OCI-LY7 (cell line): ENCODE results near the gene C1orf198.

Experiments used
- EZH2phosphoT487 ChIP-seq: fragments of 200-600 bp; sonication (generic); IDR thresholded peaks from 2 replicates; pipeline ENCODE4 v1.6.1; 2018; ENCODE audit warnings: low read depth, borderline replicate concordance, mild to moderate bottlenecking, mixed run types, antibody characterized with exemption, low read length, moderate library complexity, mixed read lengths
- TF ChIP-seq, protein P1 (sequence below): fragments of 200-600 bp; sonication (generic); conservative IDR thresholded peaks from 2 replicates; pipeline ENCODE4 v1.5.1; 2014; ENCODE audit warnings: mild to moderate bottlenecking, antibody characterized with exemption, low read length, moderate library complexity, mixed read lengths

DNA sequence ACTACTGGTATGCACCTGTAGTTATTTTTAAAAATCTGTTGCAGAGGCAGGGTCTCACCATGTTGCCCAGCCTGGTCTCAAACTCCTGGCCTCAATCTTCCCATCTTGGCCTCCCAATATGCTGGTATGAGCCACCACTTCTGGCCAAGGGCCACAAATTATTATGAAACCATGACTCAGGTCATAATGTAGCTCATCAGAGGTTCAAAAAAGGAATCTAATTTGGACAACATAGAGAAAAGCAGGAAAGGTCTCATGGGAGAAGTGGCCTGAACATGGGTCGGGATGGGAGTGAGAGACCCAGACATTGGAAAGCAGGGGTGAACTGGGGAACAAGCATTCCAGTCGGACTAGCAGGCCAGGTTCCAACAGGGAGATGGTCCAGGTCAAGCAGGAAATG lies 45.2 kb upstream of the C1orf198 start:
- TF ChIP-seq, protein P1, sequence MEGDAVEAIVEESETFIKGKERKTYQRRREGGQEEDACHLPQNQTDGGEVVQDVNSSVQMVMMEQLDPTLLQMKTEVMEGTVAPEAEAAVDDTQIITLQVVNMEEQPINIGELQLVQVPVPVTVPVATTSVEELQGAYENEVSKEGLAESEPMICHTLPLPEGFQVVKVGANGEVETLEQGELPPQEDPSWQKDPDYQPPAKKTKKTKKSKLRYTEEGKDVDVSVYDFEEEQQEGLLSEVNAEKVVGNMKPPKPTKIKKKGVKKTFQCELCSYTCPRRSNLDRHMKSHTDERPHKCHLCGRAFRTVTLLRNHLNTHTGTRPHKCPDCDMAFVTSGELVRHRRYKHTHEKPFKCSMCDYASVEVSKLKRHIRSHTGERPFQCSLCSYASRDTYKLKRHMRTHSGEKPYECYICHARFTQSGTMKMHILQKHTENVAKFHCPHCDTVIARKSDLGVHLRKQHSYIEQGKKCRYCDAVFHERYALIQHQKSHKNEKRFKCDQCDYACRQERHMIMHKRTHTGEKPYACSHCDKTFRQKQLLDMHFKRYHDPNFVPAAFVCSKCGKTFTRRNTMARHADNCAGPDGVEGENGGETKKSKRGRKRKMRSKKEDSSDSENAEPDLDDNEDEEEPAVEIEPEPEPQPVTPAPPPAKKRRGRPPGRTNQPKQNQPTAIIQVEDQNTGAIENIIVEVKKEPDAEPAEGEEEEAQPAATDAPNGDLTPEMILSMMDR = no peak
- TF ChIP-seq EZH2phosphoT487 = no peak
